Glomerular visceral epithelial cell (primary cell): Measurements from ENCODE around the gene PTGIS.
A peak's percentile ranks its signal among the peaks of the same experiment; 100 is the strongest.

Source experiments
- DNase-seq: peaks from one replicate; pipeline ENCODE4 v3.0.0-alpha.2; 2016; ENCODE audit errors: extremely low spot score

Gene PTGIS

DNA sequence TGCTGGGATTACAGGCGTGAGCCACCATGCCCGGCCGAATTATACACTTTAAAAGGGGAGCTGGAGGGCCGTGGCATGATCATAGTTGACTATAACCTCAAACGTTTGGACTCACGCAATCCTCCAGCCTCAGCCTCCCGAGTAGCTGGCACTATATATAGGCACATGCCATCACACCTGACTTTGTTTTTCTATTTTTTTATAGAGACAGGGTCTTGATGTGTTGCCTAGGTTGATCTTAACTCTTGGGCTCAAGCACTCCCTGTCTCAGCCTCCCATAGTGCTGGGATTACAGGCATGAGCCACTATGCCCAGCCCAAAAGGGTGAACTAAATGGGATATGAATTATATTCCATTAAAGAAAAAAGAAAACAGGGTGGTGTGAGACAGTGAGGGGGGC is 7.8 kb downstream of the PTGIS start:
- no peak for DNase-seq

DNA sequence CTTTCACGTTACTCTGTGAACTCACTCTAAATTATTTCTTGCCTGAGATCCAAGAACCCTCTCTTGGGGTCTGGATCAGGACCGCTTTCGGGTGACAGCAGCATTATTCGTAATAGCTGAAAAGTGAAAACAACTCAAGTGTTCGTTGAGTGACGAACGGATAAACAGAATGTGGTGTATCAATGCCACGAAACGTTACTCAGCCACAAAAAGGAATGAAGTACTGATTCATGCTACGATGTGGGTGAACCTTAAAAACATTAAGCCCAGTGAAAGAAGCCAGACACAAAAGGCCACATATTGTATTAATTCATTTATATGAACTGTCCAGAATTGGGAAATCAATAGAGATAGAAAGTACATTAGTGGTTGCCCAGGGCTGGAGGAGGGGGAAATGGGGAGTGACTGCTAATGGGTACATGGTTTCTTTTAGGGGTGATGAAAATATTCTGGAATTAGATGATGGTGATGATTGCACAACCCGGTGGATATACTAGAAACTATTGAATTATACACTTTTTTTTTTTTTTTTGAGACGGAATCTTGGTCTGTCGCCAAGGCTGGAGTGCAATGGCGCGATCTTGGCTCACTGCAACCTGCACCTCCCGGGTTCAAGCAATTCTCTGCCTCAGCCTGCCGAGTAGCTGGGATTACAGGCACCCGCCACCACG is 8.4 kb downstream of the PTGIS start:
- no peak for DNase-seq

DNA sequence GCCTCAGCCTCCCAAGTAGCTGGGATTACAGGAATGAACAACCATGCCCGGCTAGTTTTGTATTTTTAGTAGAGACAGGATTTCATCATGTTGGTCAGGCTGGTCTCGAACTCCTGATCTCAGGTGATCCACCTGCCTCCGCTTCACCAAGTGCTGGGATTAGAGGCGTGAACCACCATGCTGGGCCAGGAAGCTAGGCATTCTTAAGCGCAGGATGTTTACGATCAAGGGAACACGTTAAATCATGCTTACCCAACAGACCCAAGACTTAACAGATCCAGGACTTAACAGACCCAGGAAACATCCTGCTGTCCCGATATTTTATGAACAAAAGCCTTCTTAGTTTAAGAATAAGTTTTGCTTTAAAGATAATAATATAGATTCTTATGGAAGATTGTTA is 9.1 kb downstream of the PTGIS start:
- DNase-seq: no peak

DNA sequence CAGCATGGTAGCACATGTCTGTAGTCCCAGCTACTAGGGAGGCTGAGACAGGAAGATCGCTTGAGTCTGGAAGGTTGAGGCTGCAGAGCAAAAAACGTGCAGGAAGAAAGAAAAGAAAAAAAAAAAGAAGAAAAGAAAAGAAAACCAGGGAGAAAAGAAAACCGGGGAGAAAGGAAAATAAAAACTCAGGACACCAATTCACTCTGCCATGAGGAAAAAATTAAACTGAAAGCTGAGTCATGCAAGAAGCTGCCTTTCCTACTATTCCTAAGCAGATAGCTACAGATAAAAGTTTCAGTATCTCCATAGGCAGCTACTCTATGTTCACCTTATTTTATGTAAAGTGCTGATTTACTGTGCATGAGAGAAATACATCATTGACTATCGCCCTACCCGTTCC is 10.5 kb downstream of the PTGIS start:
- no peak for DNase-seq

DNA sequence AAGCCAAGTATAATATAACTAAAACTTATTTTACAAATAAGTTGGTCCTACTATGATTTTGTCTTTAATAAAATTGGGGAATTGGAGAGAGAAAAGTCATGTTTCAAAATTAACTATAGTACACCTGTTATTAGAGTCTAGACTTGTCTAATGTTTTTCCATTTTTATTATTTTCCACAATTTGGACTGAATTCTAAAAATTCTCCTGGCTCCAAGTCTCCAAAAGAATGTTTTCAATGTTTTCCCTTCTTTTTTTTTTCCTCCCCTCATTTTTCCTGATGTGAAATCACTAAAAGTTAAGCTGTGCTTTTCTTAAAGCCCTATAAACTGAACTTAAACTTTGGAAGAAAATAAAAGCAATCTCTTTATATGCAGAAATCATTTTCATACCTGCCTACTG is 11.3 kb downstream of the PTGIS start:
- DNase-seq: no peak

DNA sequence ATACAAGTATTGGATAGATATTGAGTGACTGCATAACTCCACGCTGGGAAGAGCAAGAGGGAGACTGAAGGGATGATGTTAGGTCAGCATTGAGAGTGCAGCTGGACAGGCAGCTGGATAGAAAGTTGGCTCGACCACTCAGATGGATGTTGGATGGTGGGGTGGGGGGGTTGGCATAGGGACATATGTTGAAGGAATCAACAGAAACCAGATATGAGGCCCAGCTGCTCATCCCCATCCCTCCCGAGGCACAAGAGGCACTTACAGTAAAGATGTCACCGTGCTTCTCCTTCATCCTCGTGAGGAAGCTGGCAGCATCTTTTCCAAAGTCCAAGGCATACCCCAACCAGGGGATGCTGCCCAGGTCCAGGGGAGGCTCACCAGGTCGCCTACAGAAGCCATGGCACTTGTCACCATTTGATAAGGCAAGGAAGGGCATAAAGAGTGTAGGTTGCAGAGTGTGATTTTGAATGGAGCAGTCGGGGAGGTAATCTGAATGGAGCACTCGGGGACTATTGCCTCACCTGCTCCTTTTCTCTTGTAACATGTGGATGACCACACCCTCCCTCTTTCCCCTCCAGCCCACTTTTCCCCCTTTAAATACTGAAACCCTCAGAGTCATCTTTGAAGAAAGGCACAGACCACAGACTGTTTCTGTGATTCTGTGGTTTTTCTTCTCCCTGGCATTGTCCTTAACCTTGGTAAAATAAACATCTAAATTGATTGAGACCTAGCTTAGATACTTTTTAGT is 18.0 kb downstream of the PTGIS start:
- DNase-seq: no peak

- DNase-seq: no peak
Observed at GRCh38 chr20:49548371-49548947, 19.5 kb downstream of the PTGIS start.

GRCh38 chr20:49545572-49545971 is 22.4 kb downstream of the PTGIS start:
- DNase-seq: no peak

GRCh38 chr20:49544535-49544934 is 23.4 kb downstream of the PTGIS start:
- no peak for DNase-seq

DNA sequence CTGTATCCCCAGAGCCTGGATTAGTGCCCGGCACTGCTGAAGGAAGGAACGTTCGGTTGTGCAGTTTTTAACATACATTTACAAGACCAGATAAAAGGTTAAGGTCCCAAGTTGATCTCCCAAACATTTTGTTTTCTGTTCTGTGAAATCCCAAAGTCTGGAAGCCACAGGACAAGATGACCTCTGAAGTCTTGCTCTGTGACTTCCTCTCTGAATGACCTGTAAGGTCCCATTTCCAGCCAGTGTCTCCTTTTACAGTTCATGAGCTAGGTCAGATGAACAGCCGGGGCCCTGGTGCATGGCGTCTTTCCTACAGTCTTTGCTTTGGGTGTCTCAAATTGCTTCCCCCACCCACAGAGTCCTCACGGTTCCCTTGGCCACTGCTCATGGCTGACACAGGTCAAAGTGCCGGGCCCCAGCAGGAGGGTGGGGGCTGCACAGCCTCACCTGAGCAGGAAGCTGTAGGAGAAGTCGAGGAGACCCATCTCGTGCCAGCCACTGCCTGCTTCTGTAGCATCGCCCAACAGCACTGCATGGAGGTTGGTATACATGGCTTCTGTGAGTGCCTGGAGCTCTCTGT is 24.0 kb downstream of the PTGIS start:
- DNase-seq: no peak

GRCh38 chr20:49543071-49543857 is 24.7 kb downstream of the PTGIS start:
- DNase-seq: no peak

DNA sequence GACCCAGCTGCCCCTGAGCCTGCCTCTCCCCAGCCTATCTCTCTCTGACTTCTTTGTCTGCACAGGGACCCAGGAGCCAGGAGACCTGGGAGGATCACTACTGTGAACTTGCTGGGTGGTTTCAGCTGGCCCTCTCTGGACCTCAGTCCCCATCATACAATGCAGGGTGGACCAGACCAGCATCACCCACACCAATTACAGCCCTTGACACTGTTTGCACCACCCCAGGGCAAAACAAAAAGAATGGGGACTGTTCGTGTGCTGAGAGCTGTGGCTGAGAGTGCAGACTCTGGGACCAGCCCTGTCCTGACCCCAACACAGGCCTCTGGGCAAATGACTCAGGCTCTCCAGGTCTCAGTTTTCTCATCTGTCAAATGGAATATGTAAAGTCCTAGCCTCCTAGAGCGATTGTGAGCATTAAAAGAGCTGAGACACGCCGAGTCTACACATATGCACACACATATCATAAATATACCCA is 25.4 kb downstream of the PTGIS start:
- DNase-seq: no peak

DNA sequence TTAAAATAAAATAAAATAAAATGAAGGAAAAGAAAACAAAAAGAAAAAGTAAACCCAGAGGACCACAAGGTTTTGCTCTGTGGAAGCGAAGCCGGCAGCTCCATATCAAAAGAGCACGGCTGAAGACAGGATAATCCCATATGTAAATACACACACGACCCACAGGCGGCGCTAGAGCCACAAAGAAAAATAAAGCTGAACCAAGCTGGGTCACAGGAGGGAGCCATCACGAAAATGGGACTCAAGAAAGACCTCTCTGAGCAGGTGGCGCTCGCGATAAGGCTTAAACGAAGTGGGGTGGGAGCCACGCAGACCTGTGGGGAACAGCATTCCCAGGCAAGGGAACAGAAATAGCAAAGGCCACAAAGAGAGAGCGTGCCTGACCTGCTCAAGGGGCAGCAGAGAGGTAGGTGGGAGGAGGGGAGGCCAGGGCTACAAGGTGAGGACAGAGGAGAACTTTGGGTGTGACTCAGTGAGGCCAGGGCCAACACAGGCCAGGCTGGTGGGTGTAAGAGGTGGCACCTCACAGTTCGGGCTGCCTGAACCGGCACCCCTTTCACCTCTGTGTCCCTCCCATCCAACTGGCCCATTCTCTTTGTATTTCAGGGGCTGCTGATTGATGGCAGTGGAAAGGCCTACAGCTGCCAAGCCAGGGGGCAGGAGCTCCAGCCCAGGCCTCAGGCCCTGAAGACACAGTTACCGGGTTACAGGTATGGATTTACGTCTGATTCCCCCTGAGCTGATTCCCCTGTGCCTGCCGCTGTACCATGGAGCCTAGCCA is 26.0 kb downstream of the PTGIS start:
- peak; percentile 77 for DNase-seq

DNA sequence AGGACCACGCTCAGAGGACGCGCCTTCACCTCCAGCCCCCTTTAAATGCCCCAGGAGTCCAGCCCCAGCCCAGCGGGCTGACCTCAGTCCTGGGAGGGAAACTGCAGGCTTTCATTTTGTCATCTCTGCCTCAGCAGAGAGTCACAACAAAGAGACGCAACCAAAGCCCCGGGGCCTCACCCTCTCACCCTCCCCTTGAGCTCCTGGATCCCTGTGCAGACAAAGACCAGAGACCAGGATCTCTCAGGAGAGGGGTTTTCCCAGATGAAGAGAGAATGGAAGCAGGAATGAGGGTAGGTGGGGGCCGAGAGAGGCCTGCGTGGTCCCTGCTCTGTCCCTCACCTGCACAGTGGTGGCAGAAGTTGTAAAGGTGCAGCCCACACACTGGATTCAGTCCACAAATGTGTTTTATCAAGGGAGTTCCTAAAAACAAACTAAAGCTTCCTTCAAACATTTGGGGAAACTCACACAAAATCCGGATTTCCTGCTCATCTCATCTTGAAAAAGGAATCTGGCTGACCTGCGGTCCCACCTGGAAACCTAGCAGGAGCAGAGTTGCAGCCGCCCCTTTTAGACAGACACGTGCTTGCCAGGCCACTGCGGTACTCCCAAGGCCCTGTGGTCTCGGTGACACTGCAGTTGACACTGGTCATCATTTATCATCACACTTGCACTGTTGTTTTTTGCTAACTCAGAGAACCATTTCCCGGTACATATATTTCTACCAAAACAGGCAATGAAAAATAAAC is 27.1 kb downstream of the PTGIS start:
- no peak for DNase-seq

- no peak for DNase-seq
Observed at GRCh38 chr20:49540232-49540620, 27.7 kb downstream of the PTGIS start.

DNA sequence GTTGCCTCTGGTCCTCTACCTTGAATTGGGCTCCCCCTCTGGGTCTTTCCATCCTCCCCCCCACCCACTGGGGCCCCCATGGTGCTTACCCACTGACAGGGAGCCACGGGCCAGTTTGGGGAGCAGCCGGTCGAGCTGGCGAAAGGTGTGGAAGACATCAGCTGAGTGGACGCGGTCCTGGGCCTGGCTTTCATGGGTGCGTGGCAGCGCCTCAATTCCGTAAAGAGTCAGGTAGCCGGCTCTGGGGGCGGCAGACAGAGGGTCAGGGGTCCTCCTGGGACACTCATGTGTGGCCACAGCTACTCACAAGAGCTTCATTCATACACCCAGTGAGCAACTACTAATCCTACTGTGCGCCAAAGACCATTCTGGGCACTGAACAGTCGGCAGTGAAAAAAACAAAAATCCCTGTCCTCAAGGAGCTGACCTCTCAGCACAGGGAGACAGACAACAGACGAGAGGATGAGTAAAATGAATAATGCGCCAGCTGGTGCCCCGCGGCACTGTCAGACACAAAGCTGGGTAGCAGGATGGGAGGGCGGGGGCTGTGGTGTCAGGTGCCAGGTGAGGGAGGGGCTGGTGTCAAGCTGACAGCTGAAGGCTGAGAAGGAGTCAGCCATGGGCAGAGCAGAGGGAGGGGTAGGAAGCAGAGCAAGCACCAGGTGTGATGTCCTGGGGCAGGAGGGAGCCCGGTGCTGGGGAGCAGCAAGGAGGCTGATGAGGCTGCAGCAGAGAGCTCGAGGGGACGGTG is 28.3 kb downstream of the PTGIS start:
- no peak for DNase-seq

- DNase-seq: no peak
Observed at GRCh38 chr20:49538950-49539349, 29.0 kb downstream of the PTGIS start.

DNA sequence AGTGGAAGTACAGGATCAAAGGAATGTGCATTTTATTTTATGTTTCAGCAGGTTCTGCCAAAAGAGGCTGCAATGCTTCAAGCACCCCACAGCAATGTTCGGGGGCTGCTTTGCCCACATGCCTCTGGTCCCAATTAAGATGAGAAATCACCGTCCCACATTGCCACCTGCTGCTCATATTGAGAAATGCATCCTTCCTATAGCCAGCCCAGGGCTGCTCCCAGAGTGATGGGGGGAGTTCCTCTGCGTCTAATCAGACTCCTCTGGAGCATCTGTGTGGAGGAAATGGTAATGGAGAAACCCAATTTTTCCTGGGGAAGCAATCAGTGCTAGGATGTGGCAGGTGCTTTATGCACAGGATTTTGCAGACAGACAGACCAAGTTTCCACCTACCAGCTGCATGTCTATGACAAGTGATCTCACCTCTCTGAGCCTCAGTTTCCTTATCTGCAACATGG is 33.7 kb downstream of the PTGIS start:
- DNase-seq: peak; percentile 67

DNA sequence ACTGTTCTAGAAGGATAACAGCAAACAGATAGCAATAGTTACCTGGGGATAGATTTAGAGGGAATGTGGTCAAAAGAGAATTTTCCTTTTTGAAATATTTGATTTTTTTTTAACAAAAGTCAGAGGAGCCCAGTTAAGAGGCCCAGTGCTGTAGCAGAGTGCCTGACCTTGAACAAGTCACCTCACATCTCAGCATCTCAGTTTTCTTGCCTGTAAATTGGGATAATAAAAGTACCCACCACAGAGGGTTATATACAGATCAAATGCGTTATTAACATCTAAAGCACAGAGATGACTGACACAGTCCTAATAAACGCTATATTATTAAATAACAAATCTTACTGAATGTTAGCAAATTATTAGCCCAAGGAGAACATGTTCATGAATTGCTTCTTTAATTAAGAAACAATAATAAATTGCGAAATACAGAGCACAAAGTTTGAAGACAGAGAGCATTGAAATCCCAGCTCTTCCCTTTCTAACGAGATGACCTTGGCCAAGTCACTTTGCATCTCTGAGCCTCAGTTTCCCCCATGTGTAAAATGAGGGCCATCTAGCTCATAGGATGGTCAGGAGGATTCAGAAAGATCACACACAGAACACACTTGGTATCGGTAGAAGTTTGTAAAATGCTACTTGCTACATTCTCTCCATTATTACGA is 35.5 kb downstream of the PTGIS start:
- no peak for DNase-seq
